K562 (cell line): ENCODE results near the gene FRG1. TPM values are rescaled to one million over a fixed set of nuclear protein-coding genes. Genes with fewer than 3 reads are reported as not detected.

Experiments used
- ATF2 ChIP-seq: sonication (generic); formaldehyde crosslinking; IDR thresholded peaks from 2 replicates; pipeline ENCODE4 v1.8.1; 2022; ENCODE audit warnings: missing genetic modification reagents
- CEBPZ ChIP-seq: fragments of 150-350 bp; IDR thresholded peaks from 2 replicates; pipeline ENCODE4 v1.6.1; 2014; ENCODE audit warnings: low read depth, mild to moderate bottlenecking, low read length, borderline replicate concordance
- DDX20 ChIP-seq: fragments of 450-650 bp; IDR thresholded peaks from 2 replicates; pipeline ENCODE4 v1.6.1; 2016; ENCODE audit warnings: missing genetic modification characterization, low read depth, mild to moderate bottlenecking, missing compliant biosample characterization, moderate library complexity
- DLX4 ChIP-seq: fragments of 250-450 bp; sonication (Bioruptor Pico); IDR thresholded peaks from 2 replicates; pipeline ENCODE4 v1.6.1; 2021; ENCODE audit warnings: mild to moderate bottlenecking
- KDM5B ChIP-seq: fragments of 200-600 bp; sonication (generic); IDR thresholded peaks from 2 replicates; pipeline ENCODE4 v1.6.1; 2012; ENCODE audit warnings: low read depth, mild to moderate bottlenecking, moderate library complexity, low read length, control low read depth, inconsistent platforms; ENCODE audit not compliant: insufficient replicate concordance
- MCM2 ChIP-seq: fragments of 450-650 bp; IDR thresholded peaks from 2 replicates; pipeline ENCODE4 v1.6.1; 2017; ENCODE audit warnings: low read depth, mild to moderate bottlenecking
- MED1 ChIP-seq: sonication (generic); formaldehyde crosslinking; IDR thresholded peaks from 2 replicates; pipeline ENCODE4 v1.8.1; 2023; ENCODE audit warnings: missing genetic modification reagents, borderline replicate concordance
- PKNOX1 ChIP-seq: fragments of 450-650 bp; IDR thresholded peaks from 2 replicates; pipeline ENCODE4 v1.6.1; 2016
- POLR2AphosphoS2 ChIP-seq: IDR thresholded peaks from 2 replicates; pipeline ENCODE4 v1.6.1; 2012; ENCODE audit warnings: low read length, improper control_type of control experiment
- RBM22 ChIP-seq: fragments of 200-400 bp; formaldehyde crosslinking; IDR thresholded peaks from 2 replicates; pipeline ENCODE4 v1.6.1; 2018; ENCODE audit warnings: low read length, low read depth; ENCODE audit not compliant: poor library complexity, severe bottlenecking
- RBM39 ChIP-seq: fragments of 200-400 bp; formaldehyde crosslinking; optimal IDR thresholded peaks from 2 replicates; pipeline ENCODE3; 2018; ENCODE audit warnings: low read depth, low read length
- SAFB ChIP-seq: fragments of 200-400 bp; formaldehyde crosslinking; IDR thresholded peaks from 2 replicates; pipeline ENCODE4 v1.6.1; 2017; ENCODE audit warnings: low read depth, low read length, borderline replicate concordance
- SIN3A ChIP-seq, 2 experiments: fragments of 150-350 bp in 1 of 2; IDR thresholded peaks; 2 replicates each; pipeline ENCODE4 v1.6.1; 2011 to 2016; ENCODE audit warnings: borderline replicate concordance in 2 of 2, low read depth in 2 of 2, low read length in 2 of 2, mild to moderate bottlenecking in 2 of 2, moderate library complexity in 2 of 2; ENCODE audit not compliant: control insufficient read depth in 1 of 2
- SMC3 ChIP-seq: conservative IDR thresholded peaks from 2 replicates; pipeline ENCODE4 v1.6.1; 2011; ENCODE audit warnings: low read depth, low read length, improper control_type of control experiment; ENCODE audit not compliant: insufficient read depth
- TEAD2 ChIP-seq: fragments of 450-650 bp; IDR thresholded peaks from 2 replicates; pipeline ENCODE4 v1.6.1; 2016; ENCODE audit warnings: missing genetic modification characterization, control low read depth, missing compliant biosample characterization
- ZBTB33 ChIP-seq: sonication (generic); formaldehyde crosslinking; IDR thresholded peaks from 2 replicates; pipeline ENCODE4 v1.8.1; 2023; ENCODE audit warnings: mild to moderate bottlenecking, missing genetic modification reagents
- ZNF354B ChIP-seq: fragments of 250-450 bp; sonication (Bioruptor Pico); IDR thresholded peaks from 2 replicates; pipeline ENCODE4 v1.4.0; 2020
- ZNF695 ChIP-seq: fragments of 450-650 bp; formaldehyde crosslinking; IDR thresholded peaks from 2 replicates; pipeline ENCODE4 v1.4.0; 2020; ENCODE audit warnings: mild to moderate bottlenecking, moderate library complexity
- polyA plus RNA-seq, 8 experiments: library from polyadenylated mRNA; depleted of rRNA in 4 of 8; stranded (reverse) in 5 of 8; unstranded in 3 of 8; fragments of >200 nt; fragmentation: Nextera tagmentation in 2 of 8; fragmentation: Illumina TruSeq in 1 of 8; extraction: Ambion mirVana in 2 of 8; extraction: Trizol in 1 of 8; gene quantifications; 2 replicates each; pipeline versions ENCODE4 v1.2.1 to v1.2.3, GENCODE V29; 2011 to 2014; ENCODE audit warnings: inconsistent platforms in 1 of 8, missing spikeins in 1 of 8
- total RNA-seq, 7 experiments: library from RNA; depleted of rRNA in 6 of 7; stranded (reverse); fragments of >200 nt in 6 of 7; fragmentation: Illumina TruSeq in 2 of 7; extraction: Trizol in 2 of 7; gene quantifications; 2 replicates each; pipeline versions ENCODE4 v1.2.1 to v1.2.3, GENCODE V29; 2011 to 2021; ENCODE audit warnings: low replicate concordance in 1 of 7

The FRG1 gene
- total and polyA plus RNA-seq, 9 of the 15 experiments (the other 6 are each of a cell fraction or from before 2014, with no cell fraction given) = 36.4 to 203 (median 112) TPM

- no peak for TF ChIP-seq MED1
- peak; percentile 24; the same call in 1 of the 2 replicates for TF ChIP-seq SMC3
- no peak for TF ChIP-seq RBM39
- TF ChIP-seq DDX20 (tag) = no peak
- no peak for TF ChIP-seq MCM2
- TF ChIP-seq ZNF354B (CRISPR knock-in tag) = no peak
- TF ChIP-seq RBM22 = peak; percentile 75
- peak; percentile 55; the same call in 1 of the 2 replicates for TF ChIP-seq PKNOX1
- no peak for TF ChIP-seq ATF2 (CRISPR knock-in tag)
- peak; percentile 66 for TF ChIP-seq KDM5B
- TF ChIP-seq ZNF695 = no peak
- peak; percentile 85 for TF ChIP-seq SAFB
- TF ChIP-seq POLR2AphosphoS2 = no peak
- TF ChIP-seq ZBTB33 = peak; percentile 100
- TF ChIP-seq CEBPZ = no peak
- no peak for TF ChIP-seq TEAD2 (tag)
- TF ChIP-seq DLX4 (CRISPR knock-in tag) = no peak
- peak; percentile 38 to 77; a peak in 2 of 4 replicates for TF ChIP-seq SIN3A (IDR thresholded peaks at IDR 0.05; ENCODE audit: borderline replicate concordance in 2 of 2, control insufficient read depth in 1 of 2, low read depth in 2 of 2, low read length in 2 of 2)
These were observed at the start of gene FRG1 (continued) for GRCh38 chr4:189940178-189941004.
